ENCODE data around the gene STMN1.

Gene STMN1

DNA sequence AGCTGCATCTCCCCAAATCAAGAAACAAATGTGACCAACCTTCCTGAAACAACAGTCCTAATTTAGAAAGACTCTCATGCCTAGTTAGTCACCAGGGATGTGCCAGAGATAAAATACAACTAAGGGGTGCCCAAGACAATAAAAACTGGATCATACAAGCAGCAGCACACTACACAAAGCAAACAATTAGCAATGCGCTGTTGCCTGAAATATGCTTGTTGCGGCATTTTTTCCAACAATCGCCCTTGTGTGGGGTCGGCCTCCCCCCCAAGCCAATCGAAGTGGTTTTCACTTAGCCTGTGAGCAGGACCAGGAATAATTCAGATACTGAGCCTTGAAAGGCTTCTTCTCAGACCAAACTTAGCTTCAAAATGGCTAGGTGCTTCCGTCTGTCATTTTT is 1.4 kb upstream of the STMN1 start:
- H3K9me3 Mint-ChIP-seq = no peaks in the 10 kb centered on the region
- no peaks in the 10 kb centered on the region for H3K36me3 Mint-ChIP-seq
- peak overlapping the region; percentile 86 for H3K4me3 Mint-ChIP-seq
- H3K27ac Mint-ChIP-seq = no peak overlapping the region
- peaks cover 28% of the 10 kb centered on the region for H3K4me1 Mint-ChIP-seq
- H3K27me3 Mint-ChIP-seq = no peaks in the 10 kb centered on the region

DNA sequence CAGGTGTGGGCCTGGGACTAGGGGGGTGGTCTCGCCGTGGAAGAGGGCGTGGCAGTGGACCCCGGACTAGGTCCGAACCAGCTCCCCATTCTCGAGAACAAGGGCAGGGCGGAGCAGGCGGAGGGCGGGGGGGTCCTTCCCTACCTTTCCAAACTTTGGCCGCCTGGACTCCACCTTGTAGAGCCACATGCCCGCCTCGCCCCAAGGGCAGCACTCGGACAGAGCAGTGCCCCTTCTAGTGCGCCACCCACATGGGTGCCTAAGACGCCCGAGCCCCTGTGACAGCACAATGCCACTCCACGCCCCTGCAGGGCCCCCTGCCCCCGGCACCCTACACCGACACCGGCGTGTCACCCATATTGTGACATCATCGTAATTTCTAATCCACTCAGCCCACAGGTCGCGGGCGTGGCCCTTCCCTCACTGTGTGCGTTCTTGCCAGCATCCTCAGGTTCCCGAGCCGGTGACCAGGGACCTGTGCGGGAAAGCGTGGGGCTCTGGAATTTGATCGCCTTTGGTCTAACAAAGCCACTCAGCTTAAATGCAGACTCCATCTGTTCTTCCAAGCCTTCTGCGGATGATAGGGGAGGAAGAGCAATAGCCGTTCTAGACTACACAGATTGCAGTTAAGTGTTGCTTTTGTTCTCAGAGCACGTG is 553 bp upstream of the STMN1 start:
- H3K4me1 Mint-ChIP-seq = peaks cover 30% of the 10 kb centered on the region
- H3K4me3 Mint-ChIP-seq = peak overlapping the region; percentile 86
- no peaks in the 10 kb centered on the region for H3K36me3 Mint-ChIP-seq
- no peaks in the 10 kb centered on the region for H3K9me3 Mint-ChIP-seq
- peak overlapping the region; percentile 23 for H3K27ac Mint-ChIP-seq
- no peaks in the 10 kb centered on the region for H3K27me3 Mint-ChIP-seq

DNA sequence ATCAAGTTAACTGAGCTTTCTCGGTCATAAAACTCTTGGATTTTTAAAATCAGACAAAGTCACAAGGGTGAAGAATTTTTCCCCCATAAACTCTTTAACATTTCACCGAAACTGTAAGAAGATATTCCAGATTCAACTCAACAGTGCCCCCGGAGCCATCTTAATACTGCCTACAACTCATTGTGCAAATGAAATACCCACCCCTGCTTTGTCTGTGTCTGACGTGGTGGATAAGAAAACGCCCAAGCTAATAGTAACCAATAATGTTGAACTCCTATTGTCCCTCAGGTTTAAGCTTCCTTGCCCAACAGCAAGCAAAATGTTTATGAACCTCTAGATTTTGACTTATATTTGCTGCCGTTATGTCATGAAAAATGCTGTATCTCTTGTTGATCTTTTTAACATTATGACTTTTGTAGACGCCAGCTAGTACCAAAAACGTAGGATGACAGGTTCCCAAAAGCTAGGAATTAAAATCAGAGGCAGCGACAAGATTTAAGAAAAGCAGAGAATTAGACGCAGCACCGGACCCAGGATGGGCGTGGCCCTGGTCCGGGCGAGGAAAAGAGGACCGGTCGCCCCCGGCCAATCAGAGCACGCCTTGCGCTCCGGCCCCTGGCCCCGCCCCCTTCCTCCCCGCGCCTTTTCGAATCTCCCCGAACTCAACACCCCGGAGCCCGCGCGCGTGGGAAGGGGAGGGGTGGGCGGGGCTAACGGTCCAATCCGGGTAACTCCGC is 1.1 kb downstream of the STMN1 start:
- peak overlapping the region; percentile 92 for H3K27ac Mint-ChIP-seq
- peaks cover 30% of the 10 kb centered on the region for H3K4me1 Mint-ChIP-seq
- H3K9me3 Mint-ChIP-seq = no peaks in the 10 kb centered on the region
- H3K27me3 Mint-ChIP-seq = no peaks in the 10 kb centered on the region
- peak overlapping the region; percentile 94 for H3K4me3 Mint-ChIP-seq
- peaks cover 4% of the 10 kb centered on the region for H3K36me3 Mint-ChIP-seq

DNA sequence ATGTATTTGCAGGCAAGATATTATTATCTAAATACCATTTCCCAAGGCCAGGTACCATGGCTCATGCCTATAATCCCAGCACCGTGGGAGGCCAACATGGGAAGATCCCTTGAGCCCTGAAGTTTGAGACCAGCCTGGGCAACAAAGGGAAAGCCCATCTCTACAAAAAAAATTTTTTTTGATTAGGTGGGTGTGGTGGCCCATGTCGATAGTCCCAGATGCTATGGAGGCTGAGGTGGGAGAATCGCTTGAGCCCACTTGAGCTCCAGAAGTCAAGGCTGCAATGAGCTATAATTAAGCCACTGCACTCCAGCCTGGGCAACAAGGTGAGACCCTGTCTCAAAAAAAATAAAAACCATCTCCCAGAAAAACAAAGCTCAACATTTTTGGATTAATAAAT is 2.2 kb downstream of the STMN1 start:
- no peaks in the 10 kb centered on the region for H3K9me3 Mint-ChIP-seq
- H3K4me3 Mint-ChIP-seq = peak overlapping the region; percentile 94
- H3K4me1 Mint-ChIP-seq = peaks cover 30% of the 10 kb centered on the region
- no peak overlapping the region for H3K27ac Mint-ChIP-seq
- H3K36me3 Mint-ChIP-seq = peaks cover 4% of the 10 kb centered on the region
- no peaks in the 10 kb centered on the region for H3K27me3 Mint-ChIP-seq

DNA sequence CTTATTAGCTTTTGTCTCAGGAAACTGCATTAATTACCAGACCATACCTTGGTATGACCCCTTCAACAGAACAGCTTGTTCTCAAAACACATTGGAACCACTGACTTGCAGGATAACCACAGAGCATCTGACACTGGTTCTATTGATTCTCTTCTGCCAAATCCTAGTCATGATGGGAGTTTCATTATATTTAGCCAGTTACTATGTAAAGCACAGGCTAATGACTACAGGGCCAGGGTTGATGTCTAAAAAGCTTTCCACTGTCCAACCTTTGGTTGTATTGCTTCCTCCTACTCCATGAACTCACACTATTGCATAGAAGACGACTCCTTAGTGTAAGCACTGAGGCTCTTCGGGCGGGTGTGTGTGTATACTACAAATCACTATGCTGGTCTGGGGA is 3.8 kb downstream of the STMN1 start:
- Mint-ChIP-seq H3K27me3 (no peaks in the 10 kb centered on the region), H3K9me3 (no peaks in the 10 kb centered on the region), H3K4me1 (peaks cover 29% of the 10 kb centered on the region), H3K4me3 (no peak overlapping the region), H3K36me3 (peaks cover 4% of the 10 kb centered on the region), H3K27ac (peak overlapping the region; percentile 10)

DNA sequence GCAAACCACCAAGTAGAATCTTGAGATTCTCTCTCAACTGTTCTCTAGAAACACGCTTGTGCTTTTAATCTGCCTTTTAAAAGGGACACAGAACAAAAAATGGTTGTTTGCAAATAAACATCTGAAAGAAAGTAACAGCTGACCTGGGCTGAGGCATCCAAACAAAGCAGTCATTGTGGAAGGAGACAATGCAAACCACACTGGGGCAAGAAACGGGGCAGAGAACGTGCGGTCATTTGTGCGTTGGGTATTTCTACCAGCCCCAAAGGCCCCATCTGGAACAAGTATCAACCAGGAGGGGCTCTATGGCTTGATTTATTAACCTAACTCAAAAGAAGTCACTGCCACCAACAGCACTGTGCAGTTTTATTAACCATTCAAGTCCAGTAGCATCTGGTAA is 6.0 kb downstream of the STMN1 start:
- Mint-ChIP-seq H3K36me3 (peaks cover 4% of the 10 kb centered on the region), H3K9me3 (no peaks in the 10 kb centered on the region), H3K4me3 (no peak overlapping the region), H3K27me3 (no peaks in the 10 kb centered on the region), H3K27ac (no peak overlapping the region), H3K4me1 (peaks cover 27% of the 10 kb centered on the region)

DNA sequence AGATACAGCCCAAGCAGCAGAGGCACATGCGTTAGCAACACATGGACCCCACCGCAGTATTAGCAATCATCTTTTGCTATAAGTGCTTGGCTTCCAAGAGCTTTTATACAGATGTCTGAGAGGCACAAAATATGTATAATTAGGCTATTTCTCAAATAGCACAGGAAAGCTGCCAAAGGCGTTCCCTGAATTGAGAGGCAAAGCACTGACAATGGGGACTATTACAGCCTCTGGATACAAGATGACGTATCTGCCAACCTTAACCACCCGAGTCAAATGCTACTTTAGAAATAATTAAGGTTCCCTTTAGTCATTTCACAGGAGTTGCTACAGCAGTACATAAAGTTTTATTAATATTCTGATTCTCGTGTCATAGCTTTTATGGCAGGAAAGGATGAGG is 6.4 kb downstream of the STMN1 start:
- Mint-ChIP-seq H3K9me3 (no peaks in the 10 kb centered on the region), H3K27me3 (no peaks in the 10 kb centered on the region), H3K27ac (no peak overlapping the region), H3K4me1 (peaks cover 24% of the 10 kb centered on the region), H3K4me3 (no peak overlapping the region), H3K36me3 (peaks cover 4% of the 10 kb centered on the region)

DNA sequence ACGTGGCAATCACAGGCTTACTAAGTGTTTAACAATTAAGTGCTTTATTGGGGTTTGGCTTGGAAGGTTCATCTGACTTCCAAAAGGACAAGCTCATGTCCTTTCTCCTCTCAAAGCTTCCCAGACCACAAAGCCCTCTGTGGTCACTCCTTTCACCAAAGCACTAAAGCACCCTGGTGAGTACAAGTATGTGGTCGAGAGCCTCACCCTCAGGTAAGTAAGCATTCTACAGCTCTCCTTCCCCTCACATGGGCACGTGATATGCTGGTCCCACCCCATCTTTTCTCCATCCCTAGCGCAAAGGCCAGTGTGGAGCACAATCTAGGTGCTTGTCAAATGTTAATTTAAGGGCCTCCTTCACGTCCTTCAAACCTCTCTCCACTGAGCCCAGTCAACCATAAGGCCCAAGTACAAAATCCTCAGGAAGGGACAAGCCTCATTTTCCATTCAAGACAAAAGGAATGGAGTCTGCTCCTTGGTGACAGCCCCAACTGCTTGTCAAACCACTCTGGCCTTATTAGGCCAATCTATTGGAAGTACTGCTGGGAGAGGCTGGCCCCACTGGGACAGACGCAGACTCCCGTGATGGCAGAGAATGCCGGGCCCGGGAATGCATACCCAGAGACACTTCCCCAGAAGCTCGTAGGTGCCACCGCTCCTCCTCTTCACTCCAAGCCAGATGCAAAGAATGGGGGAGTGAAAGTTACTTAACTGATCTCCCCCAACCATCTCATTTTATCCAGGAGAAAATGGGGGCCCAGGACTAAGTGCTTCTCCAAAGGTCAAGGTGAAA is 7.8 kb downstream of the STMN1 start:
- H3K27me3 Mint-ChIP-seq = no peaks in the 10 kb centered on the region
- H3K27ac Mint-ChIP-seq = no peak overlapping the region
- no peaks in the 10 kb centered on the region for H3K9me3 Mint-ChIP-seq
- H3K4me1 Mint-ChIP-seq = peaks cover 12% of the 10 kb centered on the region
- no peak overlapping the region for H3K4me3 Mint-ChIP-seq
- peaks cover 4% of the 10 kb centered on the region for H3K36me3 Mint-ChIP-seq

DNA sequence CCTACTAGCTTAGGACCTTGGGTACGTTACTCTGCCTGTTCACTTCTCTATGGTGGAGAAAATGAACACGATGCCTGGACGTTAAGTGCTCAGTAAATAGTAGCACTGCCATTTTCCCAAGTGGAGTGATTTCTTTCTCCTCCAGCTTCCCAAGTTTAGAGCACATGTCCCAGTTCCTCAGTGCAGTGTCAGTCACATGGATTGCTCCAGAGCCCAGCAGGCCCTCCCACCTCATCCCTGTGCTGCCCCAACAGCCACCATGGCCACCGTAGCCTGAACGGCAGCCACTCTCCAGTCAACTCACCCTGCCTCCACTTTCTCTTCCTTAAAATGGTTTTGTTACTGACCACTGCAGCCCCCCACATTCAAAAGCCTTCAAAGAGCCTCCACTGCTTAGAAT is 8.5 kb downstream of the STMN1 start:
- Mint-ChIP-seq H3K4me3 (no peak overlapping the region), H3K36me3 (peaks cover 4% of the 10 kb centered on the region), H3K9me3 (no peaks in the 10 kb centered on the region), H3K27me3 (no peaks in the 10 kb centered on the region), H3K4me1 (peaks cover 11% of the 10 kb centered on the region), H3K27ac (no peak overlapping the region)

DNA sequence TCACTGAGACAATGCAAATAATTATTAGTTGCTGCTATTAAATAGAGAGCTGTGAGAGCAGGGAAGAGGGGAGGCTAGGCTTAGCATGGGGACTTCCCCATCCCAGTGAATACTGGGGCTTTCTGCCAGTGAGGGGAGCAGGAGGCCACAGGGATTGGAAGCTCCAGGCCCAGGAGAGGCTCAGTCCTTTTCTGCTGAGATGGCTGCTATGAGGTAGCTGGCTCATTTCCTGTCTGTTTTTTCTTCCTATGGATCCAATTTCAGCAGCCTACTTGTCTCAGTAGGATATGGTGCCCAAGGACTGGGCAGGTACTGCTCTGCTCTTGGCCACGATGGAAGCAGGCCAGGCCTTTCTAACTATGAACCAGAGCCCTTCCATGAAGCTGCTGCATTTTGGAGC is 10.0 kb downstream of the STMN1 start:
- no peak overlapping the region for H3K27ac Mint-ChIP-seq
- H3K36me3 Mint-ChIP-seq = peaks cover 4% of the 10 kb centered on the region
- H3K27me3 Mint-ChIP-seq = no peaks in the 10 kb centered on the region
- H3K4me3 Mint-ChIP-seq = no peak overlapping the region
- no peaks in the 10 kb centered on the region for H3K9me3 Mint-ChIP-seq
- H3K4me1 Mint-ChIP-seq = peaks cover 8% of the 10 kb centered on the region

DNA sequence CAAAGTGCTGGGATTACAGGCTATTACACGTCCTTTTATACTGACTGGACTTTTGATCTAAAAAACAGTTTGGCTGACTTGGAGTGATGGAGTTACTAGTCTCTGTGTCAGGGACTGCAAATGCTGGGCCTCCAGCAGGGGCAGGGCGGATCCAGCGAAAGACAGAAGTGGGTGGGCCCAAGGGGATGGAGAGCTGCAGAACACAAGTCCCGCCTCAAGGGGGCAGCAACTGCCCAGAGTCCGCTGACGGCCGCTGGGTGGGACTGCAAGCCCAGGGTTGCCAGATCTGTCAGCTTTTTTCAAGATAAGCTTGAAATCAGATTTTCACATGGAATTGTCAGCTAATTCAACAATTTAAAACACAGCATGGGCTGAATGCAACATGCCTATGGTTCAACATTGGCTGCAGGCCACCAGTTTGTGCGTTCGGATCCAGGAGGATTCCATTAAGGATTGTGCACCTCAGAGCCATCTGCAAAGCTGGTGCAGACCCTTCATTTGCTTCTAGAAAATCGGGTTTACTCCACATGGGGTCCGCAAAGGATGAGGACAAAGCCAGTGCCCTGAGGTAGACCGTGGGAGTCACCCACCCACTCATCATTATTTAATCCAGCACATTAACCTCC is 10.7 kb downstream of the STMN1 start:
- H3K36me3 Mint-ChIP-seq = no peaks in the 10 kb centered on the region
- no peaks in the 10 kb centered on the region for H3K27me3 Mint-ChIP-seq
- no peaks in the 10 kb centered on the region for H3K9me3 Mint-ChIP-seq
- H3K4me3 Mint-ChIP-seq = no peak overlapping the region
- peak overlapping the region; percentile 31 for H3K27ac Mint-ChIP-seq
- peaks cover 8% of the 10 kb centered on the region for H3K4me1 Mint-ChIP-seq

DNA sequence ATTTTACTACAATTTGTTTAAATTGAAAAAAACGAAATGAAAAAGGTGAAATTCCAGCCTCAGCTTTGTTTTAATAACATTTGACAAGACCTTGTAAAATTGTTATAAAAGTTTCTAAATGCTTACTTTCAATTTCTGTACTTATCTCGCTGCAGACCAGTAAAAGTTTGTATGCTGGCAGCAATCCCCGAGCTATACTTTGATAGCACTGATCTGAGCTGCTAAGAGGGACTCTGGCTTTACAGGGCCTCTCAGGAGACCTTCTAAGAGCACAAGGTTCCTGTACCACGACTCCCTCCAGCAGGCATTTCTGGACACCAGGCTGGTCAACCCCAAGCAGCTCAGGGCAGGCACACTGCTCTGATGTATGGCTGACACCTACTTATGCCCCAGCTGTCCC is 13.1 kb downstream of the STMN1 start:
- Mint-ChIP-seq H3K4me3 (no peak overlapping the region), H3K36me3 (no peaks in the 10 kb centered on the region), H3K27ac (no peak overlapping the region), H3K27me3 (no peaks in the 10 kb centered on the region), H3K9me3 (no peaks in the 10 kb centered on the region), H3K4me1 (peaks cover 8% of the 10 kb centered on the region)

DNA sequence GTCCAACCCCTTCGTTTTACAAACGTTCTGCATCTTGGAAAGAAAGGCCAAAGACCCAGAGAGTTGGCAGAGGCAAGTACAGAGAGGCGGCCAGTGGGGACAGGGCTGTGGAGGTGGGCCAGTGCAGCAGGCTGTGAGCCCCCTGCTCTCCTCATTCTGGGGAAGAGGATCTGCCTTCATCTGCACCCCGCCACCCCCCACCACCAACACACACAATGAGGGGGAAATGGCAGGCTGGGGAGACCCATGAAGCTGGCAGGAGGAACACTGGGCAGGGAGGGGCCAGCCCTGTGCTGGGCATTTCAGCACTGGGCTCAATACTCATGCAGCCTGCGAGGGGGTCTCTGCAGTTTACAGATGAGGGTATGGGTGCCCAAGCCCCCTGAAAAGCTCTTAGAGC is 14.6 kb downstream of the STMN1 start:
- Mint-ChIP-seq H3K4me3 (no peak overlapping the region), H3K27me3 (no peaks in the 10 kb centered on the region), H3K4me1 (peaks cover 8% of the 10 kb centered on the region), H3K9me3 (no peaks in the 10 kb centered on the region), H3K27ac (no peak overlapping the region), H3K36me3 (no peaks in the 10 kb centered on the region)

DNA sequence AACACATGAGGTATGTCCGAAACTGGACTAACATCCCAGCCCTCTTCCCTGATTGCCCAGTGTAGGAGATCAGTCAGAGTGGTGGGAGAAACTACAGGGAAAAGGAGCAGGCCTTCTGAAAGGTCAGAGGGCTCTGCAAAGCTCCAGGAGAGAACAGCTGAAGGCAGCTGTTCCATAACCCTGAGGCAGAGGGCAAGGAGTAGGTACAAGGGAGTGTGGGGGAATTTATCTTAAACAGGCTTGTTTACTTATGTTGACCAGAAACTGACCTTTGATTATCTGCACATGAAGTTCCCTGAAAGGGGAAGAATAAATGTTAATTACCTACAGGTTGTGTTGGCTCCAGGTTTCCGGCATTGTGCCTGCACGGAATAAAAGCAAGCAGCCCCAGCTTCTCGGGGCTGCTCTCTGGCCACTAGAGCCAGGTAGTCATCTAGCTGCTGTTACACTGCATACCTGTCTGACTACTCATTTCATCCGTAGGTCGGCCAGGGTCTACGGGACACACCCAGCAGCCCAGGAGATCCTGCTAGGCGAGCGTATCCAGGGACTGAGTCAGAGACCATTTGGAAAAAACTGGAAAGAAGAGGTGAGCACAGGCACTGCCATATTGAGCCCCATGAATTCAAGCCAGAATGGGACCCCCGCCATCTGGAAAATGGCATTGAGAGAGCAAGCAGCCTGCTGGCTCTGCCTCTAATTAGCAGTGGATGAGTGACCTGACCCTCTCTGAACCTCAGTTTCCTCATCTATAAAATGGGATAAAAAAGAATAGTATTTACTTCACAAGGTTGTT is 15.8 kb downstream of the STMN1 start:
- Mint-ChIP-seq H3K27me3 (no peaks in the 10 kb centered on the region), H3K4me3 (no peak overlapping the region), H3K9me3 (no peaks in the 10 kb centered on the region), H3K36me3 (no peaks in the 10 kb centered on the region), H3K4me1 (peaks cover 4% of the 10 kb centered on the region), H3K27ac (no peak overlapping the region)

DNA sequence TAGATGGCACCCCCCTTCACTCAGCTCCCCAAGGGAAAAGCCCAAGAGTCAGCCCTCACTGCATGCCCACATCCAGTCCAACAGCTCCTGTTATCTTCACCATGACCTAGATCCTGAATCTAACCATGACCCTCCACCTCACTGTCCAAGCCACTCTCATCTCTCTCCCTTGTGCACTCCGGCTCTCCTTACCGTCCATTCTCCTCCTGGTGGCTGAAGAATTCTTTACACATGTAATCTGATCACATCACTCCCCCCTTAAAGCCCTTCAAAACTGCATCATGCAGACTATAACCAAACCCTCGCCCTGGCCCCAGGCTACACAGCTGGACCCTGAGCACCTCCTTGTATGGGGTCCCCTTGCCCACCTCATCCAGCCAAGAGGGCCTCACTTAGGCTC is 16.7 kb downstream of the STMN1 start:
- no peaks in the 10 kb centered on the region for H3K36me3 Mint-ChIP-seq
- H3K4me3 Mint-ChIP-seq = no peak overlapping the region
- H3K4me1 Mint-ChIP-seq = no peaks in the 10 kb centered on the region
- no peak overlapping the region for H3K27ac Mint-ChIP-seq
- no peaks in the 10 kb centered on the region for H3K9me3 Mint-ChIP-seq
- no peaks in the 10 kb centered on the region for H3K27me3 Mint-ChIP-seq
